ENCODE measurements around the gene NBEAL1. TPM values are rescaled to one million over a fixed set of nuclear protein-coding genes. Genes with fewer than 3 reads are reported as not detected.
A peak's percentile ranks its signal among the peaks of the same experiment; 100 is the strongest.
"Not testable (repeated sequence)": the region's sequence is repeated elsewhere in the genome, so short reads cannot be mapped to it uniquely, and the experiment has no call there.

Gene NBEAL1
- total RNA-seq, 1 experiment from 2014 or later: 5.4 TPM

- no peak for DNase-seq (ENCODE audit: low spot score)
These were observed 97.7 kb downstream of the NBEAL1 start for GRCh38 chr2:203112342-203112741.

DNA sequence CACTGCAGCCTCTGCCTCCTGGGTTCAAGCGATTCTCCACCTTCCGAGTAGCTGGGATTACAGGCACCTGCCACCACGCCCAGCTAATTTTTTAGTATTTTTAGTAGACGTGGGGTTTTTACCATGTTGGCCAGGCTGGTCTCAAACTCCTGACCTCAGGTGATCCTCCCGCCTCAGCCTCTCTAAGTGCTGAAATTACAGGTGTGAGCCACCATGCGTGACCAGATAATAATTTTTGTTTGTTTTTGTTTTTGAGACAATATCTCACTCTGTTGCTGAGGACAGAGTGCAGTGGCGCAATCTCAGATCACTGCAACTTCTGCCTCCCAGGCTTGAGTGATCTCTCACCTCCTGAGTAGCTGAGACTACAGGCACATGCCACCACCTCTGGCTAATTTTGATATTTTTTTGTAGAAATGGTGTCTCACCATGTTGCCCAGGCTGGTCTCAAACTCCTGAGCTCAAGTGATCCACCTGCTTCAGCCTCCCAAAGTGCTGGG is 100.6 kb downstream of the NBEAL1 start:
- not testable (repeated sequence) for DNase-seq (ENCODE audit: low spot score)

DNA sequence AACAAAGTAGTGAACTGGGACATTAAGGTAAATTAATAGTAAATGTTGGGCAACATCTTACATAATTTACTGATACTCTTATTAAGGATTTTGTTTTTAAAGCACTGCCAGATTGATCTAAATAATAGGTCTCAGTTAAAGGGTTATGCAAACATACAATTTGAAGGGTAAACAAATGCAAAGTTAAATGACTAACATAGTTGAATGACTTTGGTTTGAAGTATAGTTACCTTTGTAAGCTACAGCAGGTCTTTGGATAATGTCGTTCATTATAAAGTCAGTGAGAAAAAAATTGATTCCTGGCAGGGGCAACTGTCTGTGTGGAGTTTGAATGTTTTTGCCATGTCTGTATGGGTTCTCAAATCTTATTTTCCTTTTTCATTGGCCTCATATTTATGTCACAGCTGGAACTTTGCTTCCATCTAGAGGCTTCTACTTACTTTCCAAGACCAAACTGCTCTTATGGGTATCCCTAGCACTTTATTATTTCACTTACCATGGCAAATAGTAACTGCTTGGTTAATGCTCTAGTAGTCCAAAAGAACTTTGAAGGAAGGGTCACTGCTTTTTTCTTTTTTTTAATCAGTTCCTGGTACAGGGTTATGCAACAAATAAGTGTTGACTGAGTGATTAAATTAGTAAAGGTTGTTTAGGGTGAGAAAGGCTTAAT is 107.8 kb downstream of the NBEAL1 start:
- DNase-seq (ENCODE audit: low spot score): no peak

DNA sequence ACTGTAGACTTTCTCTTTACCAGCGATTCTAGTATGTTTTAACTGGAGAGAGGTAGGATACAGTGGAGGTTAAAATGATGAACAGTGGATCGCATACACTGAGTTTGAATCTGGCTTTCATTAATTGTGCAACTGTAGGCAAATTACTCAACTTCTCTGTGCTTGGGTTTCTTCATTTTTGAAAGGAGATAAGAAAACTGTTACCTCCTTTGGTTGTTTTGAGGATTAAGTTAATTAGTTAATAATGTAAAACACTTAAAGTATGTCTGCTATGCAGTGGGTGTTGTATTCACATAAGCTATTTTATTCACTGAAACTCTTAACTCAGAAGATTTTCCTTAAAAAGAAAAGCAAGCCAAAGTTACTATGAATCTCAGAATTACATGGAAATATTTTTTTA is 112.3 kb downstream of the NBEAL1 start:
- no peak for DNase-seq (ENCODE audit: low spot score)

- no peak for DNase-seq (ENCODE audit: low spot score)
These were observed 120.4 kb downstream of the NBEAL1 start for GRCh38 chr2:203135105-203135504.

DNA sequence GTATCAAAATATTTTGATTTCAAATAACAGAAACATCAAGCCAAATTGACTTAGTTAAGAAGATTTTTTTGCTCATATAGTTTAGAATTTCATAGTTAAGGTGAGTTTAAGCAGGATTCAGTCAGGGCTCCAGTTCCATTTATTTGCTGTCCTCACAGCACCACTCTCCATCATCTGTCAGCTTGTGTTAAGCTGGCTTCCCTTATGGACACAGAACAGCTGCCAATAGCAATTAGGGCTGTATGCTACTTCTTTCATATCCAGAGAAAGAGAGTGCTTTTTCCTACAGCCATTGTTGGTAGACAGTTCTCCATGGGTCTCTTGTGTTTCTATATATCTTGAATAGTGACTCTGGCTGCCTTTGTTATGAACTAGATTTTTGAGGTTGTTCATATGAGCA is 128.7 kb downstream of the NBEAL1 start:
- no peak for DNase-seq (ENCODE audit: low spot score)

DNA sequence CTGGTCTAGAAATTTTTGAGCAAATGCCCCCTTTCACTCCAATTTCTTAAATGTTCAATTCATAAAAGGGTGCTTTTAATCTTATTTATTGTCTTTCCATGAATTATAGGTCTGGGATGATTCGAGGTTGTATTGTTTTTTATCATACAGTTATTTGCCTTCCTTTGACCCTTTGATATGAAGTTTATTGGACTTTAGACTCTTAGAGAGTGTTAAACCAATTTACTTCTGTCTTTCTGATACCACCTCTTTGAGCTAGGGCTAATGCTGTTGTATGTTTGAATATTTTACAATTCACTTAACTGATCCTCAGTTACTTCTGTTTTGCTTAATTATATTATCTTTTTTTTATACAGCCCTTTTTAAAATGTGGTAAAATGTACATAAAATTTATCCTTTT is 134.5 kb downstream of the NBEAL1 start:
- no peak for DNase-seq (ENCODE audit: low spot score)

GRCh38 chr2:203155406-203155805 is 140.7 kb downstream of the NBEAL1 start:
- DNase-seq (ENCODE audit: low spot score): no peak

DNA sequence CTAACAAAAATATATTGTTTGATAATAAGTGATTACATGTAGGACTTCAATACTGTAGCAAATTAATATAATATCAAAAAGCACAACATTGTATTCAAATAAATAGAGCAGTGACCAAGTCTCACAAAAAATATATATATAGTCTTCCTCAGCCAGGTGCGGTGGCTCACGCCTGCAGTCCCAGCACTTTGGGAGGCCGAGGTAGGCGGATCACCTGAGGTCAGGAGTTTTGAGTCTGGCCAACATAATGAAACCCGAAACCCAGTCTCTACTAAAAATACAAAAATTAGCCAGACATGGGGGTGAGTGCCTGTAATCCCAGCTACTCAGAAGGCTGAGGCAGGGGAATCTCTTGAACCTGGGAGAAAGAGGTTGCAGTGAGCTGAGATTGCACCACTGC is 148.0 kb downstream of the NBEAL1 start:
- not testable (repeated sequence) for DNase-seq (ENCODE audit: low spot score)

DNA sequence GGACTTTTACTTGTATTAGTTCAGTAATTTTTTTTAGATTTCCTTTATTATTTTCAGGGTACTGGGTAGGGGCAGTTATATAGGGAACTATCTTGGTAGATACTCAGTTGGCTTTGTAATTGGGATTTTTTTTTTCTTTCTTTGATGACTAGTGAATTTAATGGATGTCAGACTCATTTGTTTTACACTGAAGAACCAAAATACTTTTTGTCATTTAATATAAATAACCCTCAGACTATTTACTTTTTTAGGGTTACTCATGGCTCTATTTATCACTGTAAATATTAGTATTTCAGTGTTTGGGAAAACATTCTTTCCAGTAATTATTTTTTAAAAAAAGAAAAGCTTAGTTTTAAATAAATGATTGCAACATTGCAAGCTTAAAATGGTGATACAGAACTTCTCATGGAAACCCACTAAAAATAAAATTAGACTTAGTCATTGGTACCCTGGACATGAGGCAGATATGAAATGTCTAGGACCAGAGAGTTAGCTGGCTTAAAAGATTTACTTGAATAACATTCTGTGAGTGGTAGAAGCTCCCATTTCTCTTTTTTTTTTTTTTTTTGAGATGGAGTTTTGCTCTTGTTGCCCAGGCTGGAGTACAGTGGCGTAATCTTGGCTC is 149.7 kb downstream of the NBEAL1 start:
- peak; percentile 11 for DNase-seq (ENCODE audit: low spot score)

DNA sequence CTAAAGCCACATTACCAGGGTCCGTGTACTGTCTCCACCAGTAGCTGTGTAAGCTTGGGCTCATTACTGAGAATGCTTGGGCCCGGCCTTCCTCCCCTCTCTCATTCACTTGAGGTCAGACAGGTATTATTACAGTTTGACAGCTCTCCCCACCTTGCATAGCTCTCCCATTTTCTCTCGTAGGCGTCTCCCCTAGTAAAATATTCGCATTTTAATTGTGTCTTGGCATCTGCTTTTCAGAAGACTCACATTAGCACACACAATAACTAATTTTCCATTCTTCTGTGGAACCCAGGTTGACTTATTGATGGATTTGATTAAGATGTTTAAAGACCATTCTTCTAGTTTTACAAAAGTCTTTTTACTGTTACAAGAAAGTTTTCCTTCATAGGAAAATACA is 153.1 kb downstream of the NBEAL1 start:
- no peak for DNase-seq (ENCODE audit: low spot score)

GRCh38 chr2:203170502-203170901 is 155.8 kb downstream of the NBEAL1 start:
- no peak for DNase-seq (ENCODE audit: low spot score)

- DNase-seq (ENCODE audit: low spot score): no peak
These were observed 160.7 kb downstream of the NBEAL1 start for GRCh38 chr2:203175371-203175770.

GRCh38 chr2:203177361-203177760 is 162.7 kb downstream of the NBEAL1 start:
- no peak for DNase-seq (ENCODE audit: low spot score)

- no peak for DNase-seq (ENCODE audit: low spot score)
These were observed 171.2 kb downstream of the NBEAL1 start for GRCh38 chr2:203185864-203186263.

DNA sequence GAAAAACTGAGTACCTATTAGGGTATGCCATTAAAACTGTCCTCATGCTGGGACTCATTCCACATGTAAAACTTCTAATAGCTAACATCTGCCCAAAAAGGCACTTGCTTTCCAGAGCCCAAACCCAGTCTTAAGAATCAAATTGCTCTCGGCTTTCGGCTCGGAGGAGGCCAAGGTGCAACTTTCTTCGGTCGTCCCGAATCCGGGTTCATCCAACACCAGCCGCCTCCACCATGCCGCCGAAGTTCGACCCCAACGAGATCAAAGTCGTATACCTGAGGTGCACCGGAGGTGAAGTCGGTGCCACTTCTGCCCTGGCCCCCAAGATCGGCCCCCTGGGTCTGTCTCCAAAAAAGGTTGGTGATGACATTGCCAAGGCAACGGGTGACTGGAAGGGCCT is 175.9 kb downstream of the NBEAL1 start:
- not testable (repeated sequence) for DNase-seq (ENCODE audit: low spot score)

DNA sequence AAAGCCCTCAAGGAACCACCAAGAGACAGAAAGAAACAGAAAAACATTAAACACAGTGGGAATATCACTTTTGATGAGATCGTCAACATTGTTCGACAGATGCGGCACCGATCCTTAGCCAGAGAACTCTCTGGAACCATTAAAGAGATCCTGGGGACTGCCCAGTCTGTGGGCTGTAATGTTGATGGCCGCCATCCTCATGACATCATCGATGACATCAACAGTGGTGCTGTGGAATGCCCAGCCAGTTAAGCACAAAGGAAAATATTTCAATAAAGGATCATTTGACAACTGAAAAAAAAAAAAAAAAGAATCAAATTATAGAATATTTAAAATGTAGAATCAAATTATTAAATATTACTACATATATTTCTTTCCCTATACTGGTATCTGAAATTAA is 176.4 kb downstream of the NBEAL1 start:
- not testable (repeated sequence) for DNase-seq (ENCODE audit: low spot score)

DNA sequence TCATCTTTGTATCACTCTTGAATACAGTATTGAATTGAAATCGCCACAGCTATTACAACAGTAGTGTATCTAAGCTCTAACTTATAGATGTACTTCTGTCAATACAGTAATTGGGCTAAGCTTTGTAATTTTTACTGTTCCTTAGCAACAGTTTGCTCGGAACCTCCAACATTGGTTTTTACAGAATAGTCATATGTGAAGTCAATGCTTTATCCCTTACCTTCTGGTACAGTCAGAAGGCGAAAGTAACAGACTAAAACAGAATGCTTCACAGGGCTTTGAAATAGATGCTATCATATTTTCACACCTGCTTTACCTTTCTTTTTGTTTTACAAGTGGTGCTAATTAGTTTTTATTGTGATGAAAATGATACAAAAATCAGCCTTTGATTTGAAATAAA is 177.3 kb downstream of the NBEAL1 start:
- no peak for DNase-seq (ENCODE audit: low spot score)

DNA sequence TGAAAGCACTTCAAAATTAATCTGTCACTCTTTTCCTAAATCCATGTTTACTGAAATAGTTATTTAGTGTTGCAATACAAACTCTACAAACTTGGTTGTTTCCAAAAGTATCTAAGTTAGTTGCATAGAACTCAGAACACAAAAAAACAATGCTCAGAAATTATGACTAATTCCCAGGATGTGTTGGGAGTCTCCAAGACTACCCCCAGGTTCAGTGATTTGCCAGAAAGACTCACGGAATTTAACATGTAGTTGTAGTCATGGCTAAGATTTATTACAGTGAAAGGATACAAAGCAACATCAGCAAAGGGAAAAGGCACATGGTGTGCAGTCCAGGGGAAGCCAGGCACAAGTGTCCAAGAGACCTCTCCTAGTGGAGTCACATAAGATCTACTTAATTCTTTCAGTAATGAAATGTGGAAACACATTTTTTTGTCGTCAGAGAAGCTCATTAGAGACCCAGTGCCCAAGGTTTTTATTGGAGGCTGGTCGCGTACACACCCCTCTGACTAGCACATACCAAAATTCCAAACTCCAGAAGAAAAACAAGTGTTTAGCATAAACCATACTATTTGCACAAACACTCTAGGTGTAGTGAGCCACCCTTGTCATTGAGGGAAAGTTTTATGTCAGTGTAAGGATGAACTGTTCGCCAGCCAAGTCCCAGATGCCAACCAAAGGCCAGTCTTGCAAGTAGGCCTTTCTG is 180.8 kb downstream of the NBEAL1 start:
- DNase-seq (ENCODE audit: low spot score): no peak

- DNase-seq (ENCODE audit: low spot score): no peak
These were observed 186.2 kb downstream of the NBEAL1 start for GRCh38 chr2:203200866-203201265.

DNA sequence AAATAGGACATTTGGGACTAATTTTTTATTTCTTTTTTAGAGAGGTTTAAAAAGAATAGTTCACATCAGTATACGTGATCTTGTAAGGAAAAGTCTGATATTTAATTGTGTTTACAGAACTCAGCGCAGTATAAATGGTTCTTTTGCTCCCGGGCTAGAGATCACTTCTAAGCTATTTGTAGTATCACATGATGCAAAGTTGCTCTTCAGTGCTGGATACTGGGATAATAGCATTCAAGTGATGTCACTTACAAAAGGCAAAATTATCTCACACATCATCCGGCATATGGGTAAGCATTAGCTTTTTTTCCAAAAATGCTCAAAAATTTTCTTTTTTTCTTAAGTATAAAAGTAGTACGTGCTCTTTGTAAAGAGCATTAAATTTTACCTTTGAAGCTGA is 186.8 kb downstream of the NBEAL1 start:
- no peak for DNase-seq (ENCODE audit: low spot score)

DNA sequence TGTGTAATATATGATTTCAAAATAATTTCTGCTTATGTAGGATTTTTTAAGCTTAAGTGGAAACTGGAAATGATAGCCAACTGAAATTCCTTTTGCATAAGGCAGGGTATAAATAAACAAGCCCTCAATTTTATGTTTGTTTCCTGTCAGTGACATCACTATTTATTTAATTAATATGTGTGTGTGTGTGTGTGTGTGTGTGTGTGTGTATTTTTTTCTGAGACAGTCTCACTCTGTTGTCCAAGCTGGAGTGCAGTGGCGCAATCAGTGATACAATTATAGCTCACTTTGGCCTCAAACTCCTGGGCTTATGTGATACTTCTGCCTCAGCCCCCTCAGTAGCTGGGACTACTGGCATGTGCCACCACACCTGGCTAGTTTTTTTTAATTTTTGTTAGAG is 194.9 kb downstream of the NBEAL1 start:
- no peak for DNase-seq (ENCODE audit: low spot score)

Data from H4 (cell line).